ENCODE results near the gene SECISBP2L.

DNA sequence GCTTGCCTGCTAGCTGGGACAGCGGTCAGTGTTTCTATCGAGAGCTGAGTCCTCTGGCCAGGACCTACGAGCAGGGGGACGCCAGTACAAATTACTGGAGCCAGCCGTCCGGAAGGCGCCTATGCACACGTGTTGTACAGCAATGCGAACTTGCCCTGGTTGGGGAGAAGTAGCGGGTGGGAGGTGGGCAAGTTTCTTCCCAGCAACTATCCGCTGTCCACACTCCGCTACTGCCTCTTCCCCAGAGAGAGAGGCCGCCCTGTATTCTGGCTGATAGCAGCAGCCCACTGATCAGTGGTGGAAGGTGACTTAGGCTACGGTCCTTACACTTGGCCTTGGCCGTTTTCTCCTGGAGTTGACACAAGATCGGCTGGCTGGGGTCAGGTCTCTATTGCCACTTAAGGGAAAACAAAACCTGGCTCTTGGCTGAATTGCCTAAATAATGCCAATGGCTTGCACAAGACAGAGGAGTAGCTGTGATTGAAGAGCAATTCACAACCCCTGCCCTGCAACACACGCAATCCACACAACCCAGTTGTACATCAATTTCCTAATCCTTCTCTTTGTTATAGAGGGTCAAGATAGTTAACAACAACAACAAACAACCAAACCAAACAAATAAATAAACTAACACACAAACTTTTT, 69.7 kb downstream of the SECISBP2L start:
- TF ChIP-seq, protein P1, sequence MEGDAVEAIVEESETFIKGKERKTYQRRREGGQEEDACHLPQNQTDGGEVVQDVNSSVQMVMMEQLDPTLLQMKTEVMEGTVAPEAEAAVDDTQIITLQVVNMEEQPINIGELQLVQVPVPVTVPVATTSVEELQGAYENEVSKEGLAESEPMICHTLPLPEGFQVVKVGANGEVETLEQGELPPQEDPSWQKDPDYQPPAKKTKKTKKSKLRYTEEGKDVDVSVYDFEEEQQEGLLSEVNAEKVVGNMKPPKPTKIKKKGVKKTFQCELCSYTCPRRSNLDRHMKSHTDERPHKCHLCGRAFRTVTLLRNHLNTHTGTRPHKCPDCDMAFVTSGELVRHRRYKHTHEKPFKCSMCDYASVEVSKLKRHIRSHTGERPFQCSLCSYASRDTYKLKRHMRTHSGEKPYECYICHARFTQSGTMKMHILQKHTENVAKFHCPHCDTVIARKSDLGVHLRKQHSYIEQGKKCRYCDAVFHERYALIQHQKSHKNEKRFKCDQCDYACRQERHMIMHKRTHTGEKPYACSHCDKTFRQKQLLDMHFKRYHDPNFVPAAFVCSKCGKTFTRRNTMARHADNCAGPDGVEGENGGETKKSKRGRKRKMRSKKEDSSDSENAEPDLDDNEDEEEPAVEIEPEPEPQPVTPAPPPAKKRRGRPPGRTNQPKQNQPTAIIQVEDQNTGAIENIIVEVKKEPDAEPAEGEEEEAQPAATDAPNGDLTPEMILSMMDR (conservative IDR thresholded peaks at IDR 0.05): no peak
- no peak for TF ChIP-seq EZH2 (IDR thresholded peaks at IDR 0.05; ENCODE audit: low read depth)
